ENCODE results near the gene GNAI3. TPM values are rescaled to one million over a fixed set of nuclear protein-coding genes. Genes with fewer than 3 reads are reported as not detected.

Gene GNAI3
- total RNA-seq, 2 donors from 2014 or later, result 2.6 to 2.8 TPM

- Histone ChIP-seq H3K9me3 (no peaks in the 10 kb centered on the region), H3K27me3 (no peaks in the 10 kb centered on the region), H3K27ac (no peak overlapping the region), H3K4me1 (peaks cover 0 to 6% of the 10 kb centered on the region in 2 donors), H3K36me3 (peaks cover 36% of the 10 kb centered on the region), H3K4me3 (no peak overlapping the region)
- TF ChIP-seq, protein P1, sequence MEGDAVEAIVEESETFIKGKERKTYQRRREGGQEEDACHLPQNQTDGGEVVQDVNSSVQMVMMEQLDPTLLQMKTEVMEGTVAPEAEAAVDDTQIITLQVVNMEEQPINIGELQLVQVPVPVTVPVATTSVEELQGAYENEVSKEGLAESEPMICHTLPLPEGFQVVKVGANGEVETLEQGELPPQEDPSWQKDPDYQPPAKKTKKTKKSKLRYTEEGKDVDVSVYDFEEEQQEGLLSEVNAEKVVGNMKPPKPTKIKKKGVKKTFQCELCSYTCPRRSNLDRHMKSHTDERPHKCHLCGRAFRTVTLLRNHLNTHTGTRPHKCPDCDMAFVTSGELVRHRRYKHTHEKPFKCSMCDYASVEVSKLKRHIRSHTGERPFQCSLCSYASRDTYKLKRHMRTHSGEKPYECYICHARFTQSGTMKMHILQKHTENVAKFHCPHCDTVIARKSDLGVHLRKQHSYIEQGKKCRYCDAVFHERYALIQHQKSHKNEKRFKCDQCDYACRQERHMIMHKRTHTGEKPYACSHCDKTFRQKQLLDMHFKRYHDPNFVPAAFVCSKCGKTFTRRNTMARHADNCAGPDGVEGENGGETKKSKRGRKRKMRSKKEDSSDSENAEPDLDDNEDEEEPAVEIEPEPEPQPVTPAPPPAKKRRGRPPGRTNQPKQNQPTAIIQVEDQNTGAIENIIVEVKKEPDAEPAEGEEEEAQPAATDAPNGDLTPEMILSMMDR (IDR thresholded peaks at IDR 0.05), result no peak
- DNase-seq (ENCODE audit: low spot score), result peak; percentile 52
Observed at GRCh38 chr1:109629372-109630030, 81.1 kb downstream of the GNAI3 start.

DNA sequence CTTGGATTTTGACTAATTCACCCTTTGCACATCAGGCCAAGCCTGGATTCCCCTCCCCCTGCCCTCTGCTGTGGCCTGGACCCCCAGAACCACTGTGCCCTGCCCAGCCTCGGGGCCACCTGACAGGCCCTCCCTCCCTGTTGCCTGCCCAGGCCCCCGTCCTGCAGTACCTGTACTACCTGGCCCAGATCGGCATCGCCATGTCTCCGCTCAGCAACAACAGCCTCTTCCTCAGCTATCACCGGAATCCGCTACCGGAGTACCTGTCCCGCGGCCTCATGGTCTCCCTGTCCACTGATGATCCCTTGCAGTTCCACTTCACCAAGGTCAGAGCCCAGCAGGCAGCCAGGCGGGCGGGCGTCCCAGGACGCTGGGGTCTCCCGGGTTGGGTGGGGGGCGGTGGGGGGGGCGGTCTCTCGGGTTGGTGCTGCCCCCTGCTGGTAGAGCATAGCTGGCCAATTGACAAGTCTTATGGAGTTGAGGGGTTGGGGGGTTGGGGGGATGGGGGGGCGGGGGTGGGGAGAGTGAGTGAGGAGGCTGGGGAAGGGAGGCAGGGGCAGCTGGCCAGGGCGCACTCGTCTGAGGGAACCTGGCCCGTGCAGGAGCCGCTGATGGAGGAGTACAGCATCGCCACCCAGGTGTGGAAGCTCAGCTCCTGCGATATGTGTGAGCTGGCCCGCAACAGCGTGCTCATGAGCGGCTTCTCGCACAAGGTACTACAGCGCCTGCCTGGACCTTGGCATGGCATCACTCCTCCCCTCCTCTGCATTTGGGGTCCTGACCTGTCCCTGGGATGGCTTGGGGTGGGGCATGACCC is 81.9 kb downstream of the GNAI3 start:
- H3K36me3 ChIP-seq, result peaks cover 36% of the 10 kb centered on the region
- H3K9me3 ChIP-seq, result no peaks in the 10 kb centered on the region
- H3K4me3 ChIP-seq, result no peak overlapping the region
- H3K4me1 ChIP-seq, result peaks cover 0 to 2% of the 10 kb centered on the region in 2 donors
- TF ChIP-seq, protein P1 (IDR thresholded peaks at IDR 0.05), result peak; percentile 51 to 66
- no peak overlapping the region for H3K27ac ChIP-seq
- no peaks in the 10 kb centered on the region for H3K27me3 ChIP-seq
- peak; percentile 50 for DNase-seq (ENCODE audit: low spot score)

- TF ChIP-seq, protein P1 (IDR thresholded peaks at IDR 0.05), result no peak
- Histone ChIP-seq H3K4me3 (no peak overlapping the region), H3K27ac (no peak overlapping the region), H3K4me1 (peaks cover 0 to 7% of the 10 kb centered on the region in 2 donors), H3K9me3 (no peaks in the 10 kb centered on the region), H3K27me3 (no peaks in the 10 kb centered on the region), H3K36me3 (peaks cover 36% of the 10 kb centered on the region)
- peak; percentile 54 for DNase-seq (ENCODE audit: low spot score)
Observed at GRCh38 chr1:109630898-109631512, 82.6 kb downstream of the GNAI3 start.

DNA sequence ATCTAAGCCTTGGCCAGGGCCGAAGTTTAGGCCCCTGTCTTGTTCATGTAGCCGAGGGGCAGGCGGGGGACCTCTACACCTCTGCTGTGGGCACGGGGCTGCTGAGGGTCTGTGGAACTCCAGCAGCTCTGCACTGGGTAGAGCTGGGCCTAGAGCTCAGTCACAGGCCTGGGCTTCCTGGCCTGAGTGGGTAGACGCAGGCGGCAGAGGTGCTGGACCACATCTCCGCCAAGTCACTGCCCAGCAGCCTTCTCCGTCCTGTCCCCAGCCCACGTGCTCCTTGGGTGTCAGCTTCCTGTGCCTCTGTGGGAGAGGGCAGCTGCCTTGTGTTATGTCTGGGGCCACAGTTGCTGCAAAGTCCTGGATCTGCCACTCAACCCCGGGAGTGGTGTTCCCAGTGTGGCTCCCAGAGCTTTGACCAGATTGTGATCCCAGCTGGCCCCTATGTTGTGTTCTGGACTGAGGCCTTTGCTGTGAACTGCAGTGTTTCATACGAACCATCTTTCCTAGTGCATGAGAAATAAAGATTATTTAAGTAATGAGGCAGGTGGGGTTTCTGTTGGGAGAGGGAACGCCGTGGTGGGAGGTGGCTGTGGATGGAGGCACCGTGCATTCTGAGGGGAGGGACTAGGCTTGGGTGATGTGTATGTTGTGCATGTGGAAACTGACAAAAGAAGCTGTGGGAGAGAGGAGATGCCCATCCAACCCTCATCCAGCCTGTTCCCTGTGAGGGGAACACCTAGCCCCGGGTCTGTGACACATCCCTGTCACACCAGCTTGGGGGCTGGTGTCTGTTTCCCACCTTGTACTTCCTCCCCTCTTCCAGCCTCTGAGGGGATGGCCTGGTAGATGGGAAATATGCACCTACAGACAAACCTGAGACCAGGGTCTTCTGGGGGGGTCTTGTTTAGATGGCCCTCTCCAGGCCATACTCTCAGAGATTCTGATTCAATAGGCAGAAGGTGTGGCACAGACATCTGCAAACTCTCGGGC is 83.4 kb downstream of the GNAI3 start:
- TF ChIP-seq, protein P1 (IDR thresholded peaks at IDR 0.05), result no peak
- peak; percentile 50 for DNase-seq (ENCODE audit: low spot score)
- peaks cover 34% of the 10 kb centered on the region for H3K36me3 ChIP-seq

More for the DNA sequence above, 83.4 kb downstream of the GNAI3 start:
- Histone ChIP-seq H3K4me1 (peaks cover 0 to 15% of the 10 kb centered on the region in 2 donors), H3K27me3 (no peaks in the 10 kb centered on the region), H3K4me3 (no peak overlapping the region), H3K27ac (no peak overlapping the region), H3K9me3 (no peaks in the 10 kb centered on the region)
